ENCODE measurements around the gene CBLN3. TPM values are rescaled to one million over a fixed set of nuclear protein-coding genes. Genes with fewer than 3 reads are reported as not detected.

Gene CBLN3
- polyA plus RNA-seq, 1 donor from 2014 or later: not detected

DNA sequence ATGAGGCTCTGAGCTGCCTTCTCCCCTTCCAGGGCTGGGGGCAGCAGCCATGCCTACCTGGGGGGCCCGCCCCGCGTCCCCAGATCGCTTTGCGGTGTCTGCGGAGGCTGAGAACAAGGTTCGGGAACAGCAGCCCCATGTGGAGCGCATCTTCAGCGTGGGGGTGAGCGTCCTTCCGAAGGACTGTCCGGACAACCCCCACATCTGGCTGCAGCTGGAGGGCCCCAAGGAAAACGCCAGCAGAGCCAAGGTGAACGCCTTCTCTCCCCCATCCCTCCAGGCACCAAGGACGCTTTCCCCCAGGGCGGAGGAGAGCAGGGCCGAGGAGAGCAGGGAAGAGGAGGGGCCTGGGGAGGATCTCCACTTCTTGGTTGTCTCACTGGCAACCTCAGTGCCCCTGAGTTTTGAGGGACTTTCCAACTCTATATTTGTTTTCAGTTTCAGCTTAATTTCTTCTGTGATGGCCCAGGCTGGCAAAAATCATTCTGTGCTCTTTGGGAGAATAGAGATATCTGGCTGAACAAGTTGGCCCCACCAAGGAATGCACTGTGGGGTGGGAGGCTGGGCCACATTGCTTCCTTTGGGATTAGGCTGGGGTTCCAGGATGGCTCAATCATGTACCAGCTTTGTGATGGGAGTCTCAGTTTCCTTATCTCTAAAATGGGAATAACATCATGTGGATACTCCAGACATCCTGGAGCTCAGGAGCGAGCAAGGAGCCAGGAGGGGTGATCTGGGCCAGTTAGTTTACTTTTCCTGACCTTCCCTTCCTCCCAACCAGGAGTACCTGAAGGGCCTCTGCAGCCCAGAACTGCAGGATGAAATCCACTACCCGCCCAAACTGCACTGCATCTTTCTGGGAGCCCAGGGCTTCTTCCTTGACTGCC, 1.5 kb upstream of the CBLN3 start:
- H3K9me3 ChIP-seq (ENCODE audit: low read length): no peaks in the 10 kb centered on the region
- TF ChIP-seq EP300 (conservative IDR thresholded peaks at IDR 0.05; ENCODE audit: poor library complexity, severe bottlenecking) (no peak), SMC3 (conservative IDR thresholded peaks at IDR 0.05; ENCODE audit: poor library complexity) (no peak), MXI1 (conservative IDR thresholded peaks at IDR 0.05; ENCODE audit: poor library complexity, severe bottlenecking) (no peak), POLR2AphosphoS5 (IDR thresholded peaks at IDR 0.05) (no peak), EZH2 (IDR thresholded peaks at IDR 0.05; ENCODE audit: borderline replicate concordance, insufficient read depth, low read length, poor library complexity, severe bottlenecking) (no peak), REST (IDR thresholded peaks at IDR 0.05; ENCODE audit: borderline replicate concordance) (no peak), TAF1 (IDR thresholded peaks at IDR 0.05; ENCODE audit: low read depth) (no peak), RAD21 (conservative IDR thresholded peaks at IDR 0.05) (no peak), CTCF (IDR thresholded peaks at IDR 0.05; ENCODE audit: poor library complexity, severe bottlenecking) (no peak)
- H3K4me3 ChIP-seq (ENCODE audit: low read length): no peak overlapping the region
- H4K20me1 ChIP-seq (ENCODE audit: insufficient read depth): no peaks in the 10 kb centered on the region
- H2AFZ ChIP-seq (ENCODE audit: low read depth, low read length): no peak overlapping the region
- no peak overlapping the region for H3K27ac ChIP-seq (ENCODE audit: low read length)
- H3K4me2 ChIP-seq (ENCODE audit: low read length): no peak overlapping the region
- peaks cover 9% of the 10 kb centered on the region for H3K27me3 ChIP-seq (ENCODE audit: insufficient read depth, low read depth, low read length)
- H3K9me2 ChIP-seq (ENCODE audit: insufficient read depth, low read length): no peaks in the 10 kb centered on the region
- no peaks in the 10 kb centered on the region for H3K36me3 ChIP-seq (ENCODE audit: insufficient read depth, low read length)
- H3F3A ChIP-seq (ENCODE audit: insufficient read depth, low read length, poor library complexity, severe bottlenecking): no peaks in the 10 kb centered on the region
- no peak overlapping the region for H3K9ac ChIP-seq (ENCODE audit: low read length)
- no peaks in the 10 kb centered on the region for H3K79me2 ChIP-seq (replicated peaks; ENCODE audit: insufficient read depth, low read length)

GRCh38 chr14:24430143-24430681, 744 bp upstream of the CBLN3 start:
- Histone ChIP-seq H3K79me2 (replicated peaks; ENCODE audit: insufficient read depth, low read length) (no peaks in the 10 kb centered on the region), H3K4me2 (ENCODE audit: low read length) (no peak overlapping the region), H4K20me1 (ENCODE audit: insufficient read depth) (no peaks in the 10 kb centered on the region), H3K9me2 (ENCODE audit: insufficient read depth, low read length) (no peaks in the 10 kb centered on the region), H3K27me3 (ENCODE audit: insufficient read depth, low read depth, low read length) (peaks cover 9% of the 10 kb centered on the region), H3K27ac (ENCODE audit: low read length) (no peak overlapping the region), H3F3A (ENCODE audit: insufficient read depth, low read length, poor library complexity, severe bottlenecking) (no peaks in the 10 kb centered on the region), H3K9me3 (ENCODE audit: low read length) (no peaks in the 10 kb centered on the region), H3K4me3 (ENCODE audit: low read length) (no peak overlapping the region), H3K36me3 (ENCODE audit: insufficient read depth, low read length) (no peaks in the 10 kb centered on the region), H2AFZ (ENCODE audit: low read depth, low read length) (no peak overlapping the region), H3K9ac (ENCODE audit: low read length) (no peak overlapping the region)
- TF ChIP-seq RAD21 (conservative IDR thresholded peaks at IDR 0.05): no peak
- no peak for TF ChIP-seq EP300 (conservative IDR thresholded peaks at IDR 0.05; ENCODE audit: poor library complexity, severe bottlenecking)
- TF ChIP-seq REST (IDR thresholded peaks at IDR 0.05; ENCODE audit: borderline replicate concordance): no peak
- no peak for TF ChIP-seq POLR2AphosphoS5 (IDR thresholded peaks at IDR 0.05)
- TF ChIP-seq CTCF (IDR thresholded peaks at IDR 0.05; ENCODE audit: poor library complexity, severe bottlenecking): no peak
